Sigmoid colon (tissue), 7 donors: Measurements from ENCODE around the gene BMX. TPM values are rescaled to one million over a fixed set of nuclear protein-coding genes. Genes with fewer than 3 reads are reported as not detected.

Experiments
- DNase-seq: peaks from one replicate; pipeline ENCODE4 v3.0.0-alpha.2; 2019
- H3K27ac ChIP-seq, 4 donors: fragments of 200-600 bp; sonication (generic); one replicate each; pipeline ENCODE4 v1.5.1; 2016 to 2019; ENCODE audit warnings: mild to moderate bottlenecking in 1 of 4
- H3K27me3 ChIP-seq, 3 donors: fragments of 200-600 bp; sonication (generic); one replicate each; pipeline ENCODE4 v1.5.1; 2019; ENCODE audit warnings: mild to moderate bottlenecking in 1 of 3
- H3K36me3 ChIP-seq, 4 donors: fragments of 200-600 bp; sonication (generic); one replicate each; pipeline ENCODE4 v1.5.1; 2016 to 2019
- H3K4me1 ChIP-seq, 4 donors: fragments of 200-600 bp; sonication (generic); one replicate each; pipeline ENCODE4 v1.5.1; 2017 to 2019
- H3K4me3 ChIP-seq, 4 donors: fragments of 200-600 bp; sonication (generic); one replicate each; pipeline ENCODE4 v1.5.1; 2017 to 2019; ENCODE audit warnings: mild to moderate bottlenecking in 2 of 4, moderate library complexity in 1 of 4
- H3K9me3 ChIP-seq, 4 donors: fragments of 200-600 bp in 3 of 4; sonication (generic) in 3 of 4; one replicate each; pipeline versions ENCODE4 v1.5.1 to v1.6.1; 2013 to 2019
- EP300 ChIP-seq, 4 donors: sonication (generic); formaldehyde crosslinking; IDR thresholded peaks; one replicate each; pipeline ENCODE4 v1.6.1; 2017; ENCODE audit warnings: antibody characterized with exemption in 4 of 4
- POLR2A ChIP-seq, 2 donors: fragments of 450-650 bp; IDR thresholded peaks; one replicate each; pipeline ENCODE4 v1.6.1; 2016; ENCODE audit warnings: antibody characterized with exemption in 2 of 2, mild to moderate bottlenecking in 2 of 2, moderate library complexity in 2 of 2
- POLR2AphosphoS5 ChIP-seq, 4 donors: sonication (generic); formaldehyde crosslinking; IDR thresholded peaks; one replicate each; pipeline ENCODE4 v1.6.1; 2017; ENCODE audit warnings: antibody characterized with exemption in 4 of 4
- WGBS, 2 donors: extraction: QIAGEN DNeasy Blood & Tissue Kit; methylation state at CpG; one replicate each; pipeline ENCODE4 v1.1.7; 2013; 5-methylcytosine and 5-hydroxymethylcytosine counted together
- intact Hi-C: fragments of 100-400 bp; cut with DNase I; formaldehyde crosslinking; loops from one replicate; pipeline ENCODE4 v1.15.1; 2023
- polyA plus RNA-seq, 3 donors: library from polyadenylated mRNA; stranded (reverse); fragments of 200-250 nt; gene quantifications; one replicate each; pipeline ENCODE4 v1.2.3, GENCODE V29; 2013
- total RNA-seq, 4 donors: library from RNA; depleted of rRNA; stranded (reverse); fragments of >200 nt; gene quantifications; one replicate each; pipeline ENCODE4 v1.1.0, GENCODE V29; 2016
- TF ChIP-seq, protein P1 (sequence below), 4 experiments: fragments of 450-650 bp in 3 of 4; fragments of 200-600 bp in 1 of 4; IDR thresholded peaks; one replicate each; pipeline ENCODE4 v1.5.1; 2016 to 2019; ENCODE audit warnings: antibody characterized with exemption in 4 of 4, mild to moderate bottlenecking in 3 of 4, moderate library complexity in 2 of 4
- donor health status: healthy with polysubstance abuse.
- donor health status: Bipolar disorder and iron deficiency.
- donor health status: healthy.

The BMX gene
- total and polyA plus RNA-seq, 7 donors: 0.68 to 4.8 (median 2.5) TPM

- no peaks in the 10 kb centered on the region for H3K36me3 ChIP-seq
- intact Hi-C loops: loop anchor here (2.0 to 10.0 kb wide), 2 partner anchors 159 to 181 kb away; partner anchors contain the start of gene PIGA
- peaks cover 0 to 11% (median 3%) of the 10 kb centered on the region in 4 donors for H3K4me1 ChIP-seq
- 4 to 6% methylated on average over 47 of the region's 47 CpGs for WGBS, 2 donors
- TF ChIP-seq, protein P1, sequence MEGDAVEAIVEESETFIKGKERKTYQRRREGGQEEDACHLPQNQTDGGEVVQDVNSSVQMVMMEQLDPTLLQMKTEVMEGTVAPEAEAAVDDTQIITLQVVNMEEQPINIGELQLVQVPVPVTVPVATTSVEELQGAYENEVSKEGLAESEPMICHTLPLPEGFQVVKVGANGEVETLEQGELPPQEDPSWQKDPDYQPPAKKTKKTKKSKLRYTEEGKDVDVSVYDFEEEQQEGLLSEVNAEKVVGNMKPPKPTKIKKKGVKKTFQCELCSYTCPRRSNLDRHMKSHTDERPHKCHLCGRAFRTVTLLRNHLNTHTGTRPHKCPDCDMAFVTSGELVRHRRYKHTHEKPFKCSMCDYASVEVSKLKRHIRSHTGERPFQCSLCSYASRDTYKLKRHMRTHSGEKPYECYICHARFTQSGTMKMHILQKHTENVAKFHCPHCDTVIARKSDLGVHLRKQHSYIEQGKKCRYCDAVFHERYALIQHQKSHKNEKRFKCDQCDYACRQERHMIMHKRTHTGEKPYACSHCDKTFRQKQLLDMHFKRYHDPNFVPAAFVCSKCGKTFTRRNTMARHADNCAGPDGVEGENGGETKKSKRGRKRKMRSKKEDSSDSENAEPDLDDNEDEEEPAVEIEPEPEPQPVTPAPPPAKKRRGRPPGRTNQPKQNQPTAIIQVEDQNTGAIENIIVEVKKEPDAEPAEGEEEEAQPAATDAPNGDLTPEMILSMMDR (IDR thresholded peaks at IDR 0.05): peak in 2 of 4 experiments; percentile 6 to 18
- peak; percentile 32 to 79 (median 43) for TF ChIP-seq POLR2AphosphoS5 (IDR thresholded peaks at IDR 0.05)
- no peak for TF ChIP-seq EP300 (IDR thresholded peaks at IDR 0.05)
- peak within 1 kb of the TSS; percentile 34 to 57 (median 54) for H3K4me3 ChIP-seq
- H3K27ac ChIP-seq: peak within 1 kb of the TSS; percentile 60 to 71 (median 66)
- no peaks in the 10 kb centered on the region for H3K27me3 ChIP-seq
- DNase-seq: peak; percentile 92
- no peaks in the 10 kb centered on the region for H3K9me3 ChIP-seq
Observed at GRCh38 chrX:15493118-15493962, 7.3 kb upstream of the BMX start, which contains the start of gene PIR. TSS of gene PIR (minus strand) at chrX:15493333. CDS start at chrX:15491257, 2,076 bp downstream.

- WGBS, 2 donors: 80 to 87% methylated on average over 4 of the region's 4 CpGs
- no peak for TF ChIP-seq EP300 (IDR thresholded peaks at IDR 0.05)
- TF ChIP-seq, protein P1 (IDR thresholded peaks at IDR 0.05): no peak
- no peak for TF ChIP-seq POLR2AphosphoS5 (IDR thresholded peaks at IDR 0.05)
- no peak for TF ChIP-seq POLR2A (IDR thresholded peaks at IDR 0.05)
- Histone ChIP-seq H3K4me3 (no peak overlapping the region), H3K36me3 (no peaks in the 10 kb centered on the region), H3K9me3 (no peaks in the 10 kb centered on the region), H3K27ac (no peak overlapping the region), H3K27me3 (no peaks in the 10 kb centered on the region), H3K4me1 (peaks cover 0 to 11% (median 3%) of the 10 kb centered on the region in 4 donors)
- intact Hi-C loops: loop anchor here (10.0 kb wide), 1 partner anchor 161 kb away; the partner anchor contains the start of gene PIGA
- DNase-seq: no peak
Observed at GRCh38 chrX:15495801-15496200, 4.8 kb upstream of the BMX start.

DNA sequence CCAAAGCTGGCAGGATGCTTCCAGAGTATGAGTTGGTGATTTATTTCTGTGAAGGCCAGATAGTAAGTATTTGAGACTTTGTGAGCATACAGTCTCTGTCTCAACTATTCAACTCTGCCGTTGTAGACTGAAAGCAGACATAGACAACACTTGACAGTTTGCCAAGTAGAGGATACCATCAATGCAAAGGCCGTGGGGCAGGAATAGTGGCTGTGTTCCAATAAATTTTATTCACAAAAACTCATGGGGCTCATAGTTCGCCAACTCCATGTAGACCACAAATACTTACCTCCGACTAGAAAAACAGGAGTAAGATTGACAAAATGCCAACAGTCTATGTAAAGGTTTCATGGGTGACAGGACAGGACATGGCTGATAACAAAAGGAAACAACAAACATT, 3.8 kb upstream of the BMX start:
- no peaks in the 10 kb centered on the region for H3K36me3 ChIP-seq
- H3K4me1 ChIP-seq: peaks cover 0 to 10% (median 3%) of the 10 kb centered on the region in 4 donors
- H3K4me3 ChIP-seq: no peak overlapping the region
- no peak overlapping the region for H3K27ac ChIP-seq
- H3K27me3 ChIP-seq: no peaks in the 10 kb centered on the region
- TF ChIP-seq EP300 (IDR thresholded peaks at IDR 0.05) (no peak), POLR2A (IDR thresholded peaks at IDR 0.05) (no peak), POLR2AphosphoS5 (IDR thresholded peaks at IDR 0.05) (no peak)
- TF ChIP-seq, protein P1 (IDR thresholded peaks at IDR 0.05): no peak
- intact Hi-C loops: loop anchor here (10.0 kb wide), 1 partner anchor 162 kb away; the partner anchor contains the start of gene PIGA
- WGBS, 2 donors: 37 to 62% methylated on average over 4 of the region's 4 CpGs
- H3K9me3 ChIP-seq: no peaks in the 10 kb centered on the region
- DNase-seq: no peak

GRCh38 chrX:15497865-15498264, 2.7 kb upstream of the BMX start:
- no peaks in the 10 kb centered on the region for H3K36me3 ChIP-seq
- no peak overlapping the region for H3K27ac ChIP-seq
- TF ChIP-seq POLR2AphosphoS5 (IDR thresholded peaks at IDR 0.05) (no peak), EP300 (IDR thresholded peaks at IDR 0.05) (no peak), POLR2A (IDR thresholded peaks at IDR 0.05) (no peak)
- TF ChIP-seq, protein P1 (IDR thresholded peaks at IDR 0.05): peak in 2 of 4 experiments; percentile 19 to 39
- intact Hi-C loops: loop anchor here (10.0 kb wide), 1 partner anchor 163 kb away; the partner anchor contains the start of gene PIGA
- H3K4me1 ChIP-seq: peaks cover 0 to 5% (median 0%) of the 10 kb centered on the region in 4 donors
- no peaks in the 10 kb centered on the region for H3K9me3 ChIP-seq
- no peaks in the 10 kb centered on the region for H3K27me3 ChIP-seq
- WGBS, 2 donors: 4 to 10% methylated on average over 4 of the region's 4 CpGs
- no peak for DNase-seq
- no peak overlapping the region for H3K4me3 ChIP-seq
